Transverse colon (tissue), 3 donors: ENCODE data around the gene GRM4.

ENCODE experiments used
- CTCF ChIP-seq, 5 experiments: fragments of 200-600 bp in 3 of 5; fragments of 450-650 bp in 2 of 5; sonication (generic) in 3 of 5; IDR thresholded peaks; 1 replicate in 2 of 5; 2 replicates in 3 of 5; pipeline ENCODE4 v1.5.1; 2016 to 2017; ENCODE audit warnings: antibody characterized with exemption in 5 of 5, inconsistent platforms in 3 of 5, mild to moderate bottlenecking in 2 of 5, moderate library complexity in 1 of 5
- EP300 ChIP-seq: sonication (generic); formaldehyde crosslinking; IDR thresholded peaks from one replicate; pipeline ENCODE4 v1.6.1; 2017; ENCODE audit warnings: antibody characterized with exemption, low read depth

- no peak for TF ChIP-seq CTCF (IDR thresholded peaks at IDR 0.05)
- no peak for TF ChIP-seq EP300
Measured at GRCh38 chr6:34061348-34061747, 84.5 kb downstream of the GRM4 start.
